ENCODE data around the gene ESR1.

DNA sequence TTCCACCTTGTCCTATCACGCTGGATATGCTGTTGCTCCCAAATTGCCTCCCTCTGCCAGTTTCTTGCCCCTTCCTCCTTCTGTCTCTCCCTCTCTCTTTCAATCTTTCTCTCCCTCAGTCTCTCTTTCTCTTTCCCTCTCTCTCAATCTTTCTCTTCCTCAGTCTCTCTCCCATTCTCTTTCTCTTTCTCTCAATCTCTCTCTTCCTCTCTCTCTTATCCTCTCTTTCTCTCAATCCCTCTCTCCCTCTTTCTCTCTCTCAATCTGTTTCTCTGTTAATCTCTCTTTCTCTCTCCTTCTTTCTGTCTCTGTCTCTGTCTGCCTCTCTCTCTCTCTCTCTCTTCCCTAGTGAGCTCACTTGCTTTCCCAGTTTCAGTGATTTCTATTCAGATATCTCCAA, 245.8 kb downstream of the ESR1 start:
- TF ChIP-seq, protein P1, sequence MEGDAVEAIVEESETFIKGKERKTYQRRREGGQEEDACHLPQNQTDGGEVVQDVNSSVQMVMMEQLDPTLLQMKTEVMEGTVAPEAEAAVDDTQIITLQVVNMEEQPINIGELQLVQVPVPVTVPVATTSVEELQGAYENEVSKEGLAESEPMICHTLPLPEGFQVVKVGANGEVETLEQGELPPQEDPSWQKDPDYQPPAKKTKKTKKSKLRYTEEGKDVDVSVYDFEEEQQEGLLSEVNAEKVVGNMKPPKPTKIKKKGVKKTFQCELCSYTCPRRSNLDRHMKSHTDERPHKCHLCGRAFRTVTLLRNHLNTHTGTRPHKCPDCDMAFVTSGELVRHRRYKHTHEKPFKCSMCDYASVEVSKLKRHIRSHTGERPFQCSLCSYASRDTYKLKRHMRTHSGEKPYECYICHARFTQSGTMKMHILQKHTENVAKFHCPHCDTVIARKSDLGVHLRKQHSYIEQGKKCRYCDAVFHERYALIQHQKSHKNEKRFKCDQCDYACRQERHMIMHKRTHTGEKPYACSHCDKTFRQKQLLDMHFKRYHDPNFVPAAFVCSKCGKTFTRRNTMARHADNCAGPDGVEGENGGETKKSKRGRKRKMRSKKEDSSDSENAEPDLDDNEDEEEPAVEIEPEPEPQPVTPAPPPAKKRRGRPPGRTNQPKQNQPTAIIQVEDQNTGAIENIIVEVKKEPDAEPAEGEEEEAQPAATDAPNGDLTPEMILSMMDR (IDR thresholded peaks at IDR 0.05; ENCODE audit: insufficient read depth, low read depth, low read length): no peak
- TF ChIP-seq EZH2 (IDR thresholded peaks at IDR 0.05; ENCODE audit: insufficient read depth, low read length): no peak
